H9 (cell line): ENCODE results near the gene BCAS1. TPM values are rescaled to one million over a fixed set of nuclear protein-coding genes. Genes with fewer than 3 reads are reported as not detected.

Experiments
- DNase-seq: peaks from one replicate; pipeline ENCODE4 v3.0.0-alpha.2; 2017
- H2AFZ ChIP-seq: one replicate; pipeline ENCODE4 v1.6.1; 2013; ENCODE audit warnings: mild to moderate bottlenecking, low read length, control low read depth, moderate library complexity
- H2AK5ac ChIP-seq: 2 replicates; pipeline ENCODE4 v1.6.1; 2013; ENCODE audit warnings: low read length, control low read depth, mixed read lengths; ENCODE audit not compliant: insufficient read length
- H2BK120ac ChIP-seq: one replicate; pipeline ENCODE4 v1.6.1; 2013; ENCODE audit warnings: low read depth, mild to moderate bottlenecking, low read length, control low read depth, inconsistent platforms; ENCODE audit not compliant: poor library complexity, severe bottlenecking
- H2BK12ac ChIP-seq: 2 replicates; pipeline ENCODE4 v1.6.1; 2013; ENCODE audit warnings: low read length, control low read depth, mixed read lengths, low read depth; ENCODE audit not compliant: insufficient read length
- H2BK15ac ChIP-seq: 2 replicates; pipeline ENCODE4 v1.6.1; 2013; ENCODE audit warnings: low read depth, low read length, control low read depth
- H2BK20ac ChIP-seq: one replicate; pipeline ENCODE4 v1.6.1; 2013; ENCODE audit warnings: low read depth, mild to moderate bottlenecking, low read length, control low read depth, inconsistent platforms; ENCODE audit not compliant: poor library complexity, severe bottlenecking
- H2BK5ac ChIP-seq: 2 replicates; pipeline ENCODE4 v1.6.1; 2013; ENCODE audit warnings: low read length, control low read depth, mixed read lengths; ENCODE audit not compliant: insufficient read length
- H3K14ac ChIP-seq: 2 replicates; pipeline ENCODE4 v1.6.1; 2013; ENCODE audit warnings: low read length, control low read depth; ENCODE audit not compliant: insufficient read depth
- H3K18ac ChIP-seq: 2 replicates; pipeline ENCODE4 v1.6.1; 2013; ENCODE audit warnings: low read depth, mild to moderate bottlenecking, mixed read lengths, low read length, control low read depth; ENCODE audit not compliant: insufficient read length
- H3K23ac ChIP-seq: 2 replicates; pipeline ENCODE4 v1.6.1; 2013; ENCODE audit warnings: low read length, control low read depth, mixed read lengths, low read depth; ENCODE audit not compliant: insufficient read length
- H3K23me2 ChIP-seq: 2 replicates; pipeline ENCODE4 v1.6.1; 2013; ENCODE audit warnings: low read depth, mild to moderate bottlenecking, mixed read lengths, low read length, control low read depth; ENCODE audit not compliant: insufficient read length, poor library complexity, severe bottlenecking
- H3K27ac ChIP-seq: 2 replicates; pipeline ENCODE4 v1.5.1; 2013; ENCODE audit warnings: low read length, control low read depth, mixed read lengths, low read depth; ENCODE audit not compliant: insufficient read length
- H3K27me3 ChIP-seq: 2 replicates; pipeline ENCODE4 v1.6.1; 2013; ENCODE audit warnings: low read length, control low read depth, inconsistent platforms; ENCODE audit not compliant: insufficient read depth
- H3K4ac ChIP-seq: 2 replicates; pipeline ENCODE4 v1.6.1; 2013; ENCODE audit warnings: low read depth, mild to moderate bottlenecking, control low read depth, inconsistent platforms, low read length, moderate library complexity
- H3K4me1 ChIP-seq: 2 replicates; pipeline ENCODE4 v1.6.1; 2013; ENCODE audit warnings: low read length, control low read depth, inconsistent platforms; ENCODE audit not compliant: insufficient read depth
- H3K4me2 ChIP-seq: 2 replicates; pipeline ENCODE4 v1.6.1; 2013; ENCODE audit warnings: low read length, control low read depth, mixed read lengths; ENCODE audit not compliant: insufficient read length, insufficient read depth
- H3K56ac ChIP-seq: 2 replicates; pipeline ENCODE4 v1.6.1; 2013; ENCODE audit warnings: low read depth, mild to moderate bottlenecking, mixed read lengths, low read length, control low read depth; ENCODE audit not compliant: insufficient read length
- H3K79me1 ChIP-seq: 2 replicates; pipeline ENCODE4 v1.6.1; 2013; ENCODE audit warnings: low read depth, mild to moderate bottlenecking, moderate library complexity, low read length, control low read depth, inconsistent platforms; ENCODE audit not compliant: insufficient read depth, poor library complexity, severe bottlenecking
- H3K79me2 ChIP-seq: 2 replicates; pipeline ENCODE4 v1.6.1; 2013; ENCODE audit warnings: low read length, control low read depth, inconsistent platforms; ENCODE audit not compliant: insufficient read depth
- H3K9ac ChIP-seq: 2 replicates; pipeline ENCODE4 v1.6.1; 2013; ENCODE audit warnings: low read length, control low read depth, mixed read lengths; ENCODE audit not compliant: insufficient read length; ENCODE audit errors: extremely low read depth
- H3K9me3 ChIP-seq: one replicate; pipeline ENCODE4 v1.6.1; 2013; ENCODE audit warnings: low read depth, low read length, inconsistent platforms; ENCODE audit not compliant: control insufficient read depth
- H3T11ph ChIP-seq: one replicate; pipeline ENCODE4 v1.6.1; 2013; ENCODE audit warnings: mild to moderate bottlenecking, low read length, control low read depth, inconsistent platforms
- H4K20me1 ChIP-seq: one replicate; pipeline ENCODE4 v1.6.1; 2013; ENCODE audit not compliant: control insufficient read depth, insufficient read length, insufficient read depth
- H4K5ac ChIP-seq: 2 replicates; pipeline ENCODE4 v1.6.1; 2013; ENCODE audit warnings: low read depth, mild to moderate bottlenecking, mixed read lengths, low read length, control low read depth; ENCODE audit not compliant: insufficient read length
- H4K8ac ChIP-seq: replicated peaks from 2 replicates; pipeline ENCODE4 v1.6.1; 2013; ENCODE audit warnings: low read length, control low read depth, mixed read lengths, low read depth; ENCODE audit not compliant: insufficient read length
- H4K91ac ChIP-seq: 2 replicates; pipeline ENCODE4 v1.6.1; 2013; ENCODE audit warnings: low read depth, mild to moderate bottlenecking, moderate library complexity, mixed read lengths, low read length, control low read depth; ENCODE audit not compliant: insufficient read length
- H3K27ac Mint-ChIP-seq, 3 experiments: 2 replicates in 2 of 3; 3 replicates in 1 of 3; pipeline ENCODE4 v1.8.0; 2020 to 2021; ENCODE audit warnings: mixed read lengths in 3 of 3, mild to moderate bottlenecking in 1 of 3, moderate library complexity in 1 of 3
- H3K27me3 Mint-ChIP-seq: 2 replicates; pipeline ENCODE4 v1.8.0; 2021; ENCODE audit warnings: low read depth, mild to moderate bottlenecking, moderate library complexity, mixed read lengths
- H3K36me3 Mint-ChIP-seq, 3 experiments: 2 replicates in 2 of 3; 3 replicates in 1 of 3; pipeline ENCODE4 v1.8.0; 2020 to 2021; ENCODE audit warnings: low read depth in 3 of 3, mixed read lengths in 3 of 3; ENCODE audit not compliant: insufficient read depth in 1 of 3
- H3K4me1 Mint-ChIP-seq, 2 experiments: 2 replicates each; pipeline ENCODE4 v1.8.0; 2020; ENCODE audit warnings: mixed read lengths in 2 of 2
- H3K4me3 Mint-ChIP-seq, 2 experiments: 2 replicates in 1 of 2; 3 replicates in 1 of 2; pipeline ENCODE4 v1.8.0; 2020 to 2021; ENCODE audit warnings: mild to moderate bottlenecking in 2 of 2, mixed read lengths in 2 of 2, moderate library complexity in 1 of 2
- H3K9me3 Mint-ChIP-seq, 2 experiments: 2 replicates in 1 of 2; 3 replicates in 1 of 2; pipeline ENCODE4 v1.8.0; 2020; ENCODE audit warnings: mild to moderate bottlenecking in 2 of 2, mixed read lengths in 2 of 2, moderate library complexity in 1 of 2
- WGBS: extraction: QIAGEN DNeasy Blood & Tissue Kit; methylation state at CpG from one replicate; pipeline ENCODE4 v1.1.7; 2013; ENCODE audit warnings: missing lambda C conversion rate, low lambda C conversion rate, mixed read lengths; ENCODE audit not compliant: insufficient read length; ENCODE audit errors: extremely low coverage; 5-methylcytosine and 5-hydroxymethylcytosine counted together
- total RNA-seq: library from RNA; stranded (reverse); gene quantifications from 2 replicates; pipeline ENCODE4 v1.2.1, GENCODE V29; 2021
- TF ChIP-seq, protein P1 (sequence below): fragments of 200-600 bp; sonication (generic); conservative IDR thresholded peaks from 3 replicates; pipeline ENCODE4 v1.8.0; 2021; ENCODE audit warnings: antibody characterized with exemption, mild to moderate bottlenecking

BCAS1 gene
- total RNA-seq, 1 experiment from 2014 or later = 0.15 TPM

DNA sequence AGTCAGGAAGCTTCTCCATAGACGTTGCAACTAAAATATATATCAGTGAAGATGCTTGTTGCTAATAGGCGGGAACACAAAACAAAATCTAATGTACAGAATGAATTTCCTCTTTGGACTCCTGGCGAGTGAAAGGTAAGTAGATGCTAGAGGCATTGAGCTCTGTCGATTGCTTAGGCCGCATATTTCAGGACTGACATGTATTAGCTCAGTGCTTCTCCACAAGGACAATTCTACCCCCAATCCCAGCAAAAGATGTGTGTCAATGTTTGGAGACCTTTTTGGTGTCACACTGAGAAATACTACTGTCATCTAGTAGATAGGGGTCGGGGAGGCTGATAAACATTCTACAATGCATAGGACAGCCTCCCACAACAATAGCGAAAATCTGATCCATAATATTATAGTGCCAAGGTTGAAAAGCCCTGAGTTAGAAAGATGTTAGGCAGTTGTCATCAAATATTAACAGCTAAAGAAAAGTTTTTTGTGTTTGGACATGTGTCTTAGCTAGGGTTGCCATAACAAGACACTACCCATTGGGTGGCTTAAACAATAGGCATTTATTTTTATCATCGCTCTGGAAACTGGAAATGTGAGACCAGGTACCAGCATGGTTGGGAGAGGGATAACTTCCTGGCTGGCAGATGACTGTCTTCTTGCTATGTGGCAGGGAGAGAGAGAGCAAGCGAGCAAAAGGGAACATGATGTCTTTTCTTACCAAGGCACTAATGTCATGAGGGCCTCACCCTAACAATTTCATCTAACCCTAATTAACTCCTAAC, 48.0 kb upstream of the BCAS1 start:
- no peak overlapping the region for H3K14ac ChIP-seq
- Mint-ChIP-seq H3K27ac (no peak overlapping the region), H3K4me1 (peaks cover 11 to 20% of the 10 kb centered on the region in 2 experiments), H3K27me3 (no peaks in the 10 kb centered on the region), H3K36me3 (no peaks in the 10 kb centered on the region), H3K4me3 (no peak overlapping the region), H3K9me3 (no peaks in the 10 kb centered on the region; a peak in 1 of 5 replicates)
- H3K79me1 ChIP-seq = no peaks in the 10 kb centered on the region
- no peak overlapping the region for H2BK120ac ChIP-seq
- H2BK12ac ChIP-seq = no peak overlapping the region
- H4K8ac ChIP-seq = no peak overlapping the region
- no peak overlapping the region for H2AFZ ChIP-seq
- no peak overlapping the region for H3K18ac ChIP-seq
- no peak overlapping the region for H2BK15ac ChIP-seq
- no peaks in the 10 kb centered on the region for H4K20me1 ChIP-seq
- no peak overlapping the region for H3K4me2 ChIP-seq
- no peak overlapping the region for H4K5ac ChIP-seq
- no peak overlapping the region for H3K23ac ChIP-seq
- H3K79me2 ChIP-seq = no peaks in the 10 kb centered on the region
- no peak overlapping the region for H3K56ac ChIP-seq
- H2BK5ac ChIP-seq = no peak overlapping the region
- H3K4ac ChIP-seq = no peak overlapping the region
- H3K27me3 ChIP-seq = no peaks in the 10 kb centered on the region
- no CpG with 5 or more reads among the region's 9 CpGs for WGBS
- H3K9ac ChIP-seq = no peak overlapping the region
- no peak for DNase-seq
- H2AK5ac ChIP-seq = no peak overlapping the region
- TF ChIP-seq, protein P1, sequence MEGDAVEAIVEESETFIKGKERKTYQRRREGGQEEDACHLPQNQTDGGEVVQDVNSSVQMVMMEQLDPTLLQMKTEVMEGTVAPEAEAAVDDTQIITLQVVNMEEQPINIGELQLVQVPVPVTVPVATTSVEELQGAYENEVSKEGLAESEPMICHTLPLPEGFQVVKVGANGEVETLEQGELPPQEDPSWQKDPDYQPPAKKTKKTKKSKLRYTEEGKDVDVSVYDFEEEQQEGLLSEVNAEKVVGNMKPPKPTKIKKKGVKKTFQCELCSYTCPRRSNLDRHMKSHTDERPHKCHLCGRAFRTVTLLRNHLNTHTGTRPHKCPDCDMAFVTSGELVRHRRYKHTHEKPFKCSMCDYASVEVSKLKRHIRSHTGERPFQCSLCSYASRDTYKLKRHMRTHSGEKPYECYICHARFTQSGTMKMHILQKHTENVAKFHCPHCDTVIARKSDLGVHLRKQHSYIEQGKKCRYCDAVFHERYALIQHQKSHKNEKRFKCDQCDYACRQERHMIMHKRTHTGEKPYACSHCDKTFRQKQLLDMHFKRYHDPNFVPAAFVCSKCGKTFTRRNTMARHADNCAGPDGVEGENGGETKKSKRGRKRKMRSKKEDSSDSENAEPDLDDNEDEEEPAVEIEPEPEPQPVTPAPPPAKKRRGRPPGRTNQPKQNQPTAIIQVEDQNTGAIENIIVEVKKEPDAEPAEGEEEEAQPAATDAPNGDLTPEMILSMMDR = no peak
- H3K9me3 ChIP-seq = no peaks in the 10 kb centered on the region
- no peak overlapping the region for H3K27ac ChIP-seq
- no peak overlapping the region for H2BK20ac ChIP-seq
- peaks cover 2% of the 10 kb centered on the region; the same call in 1 of the 2 replicates for H3K4me1 ChIP-seq
- no peak overlapping the region for H3T11ph ChIP-seq
- H3K23me2 ChIP-seq = no peaks in the 10 kb centered on the region
- H4K91ac ChIP-seq = no peak overlapping the region
